ENCODE measurements around the gene TRIM37.

TRIM37 gene

GRCh38 chr17:59074494-59074893, 32.2 kb downstream of the TRIM37 start:
- no peak overlapping the region for H3K4me3 ChIP-seq (ENCODE audit: control insufficient read depth, low read depth, low read length)
- DNase-seq (ENCODE audit: low read depth), result peak; percentile 18
- TF ChIP-seq CTCF (IDR thresholded peaks at IDR 0.05; ENCODE audit: control insufficient read depth, insufficient read depth, low read depth, low read length, missing control alignments), result no peak

- DNase-seq (ENCODE audit: low read depth), result no peak
- no peak for TF ChIP-seq CTCF (IDR thresholded peaks at IDR 0.05; ENCODE audit: control insufficient read depth, insufficient read depth, low read depth, low read length, missing control alignments)
- H3K4me3 ChIP-seq (ENCODE audit: control insufficient read depth, low read depth, low read length), result no peak overlapping the region
These were observed 32.7 kb downstream of the TRIM37 start for GRCh38 chr17:59073972-59074371.

- TF ChIP-seq CTCF (IDR thresholded peaks at IDR 0.05; ENCODE audit: control insufficient read depth, insufficient read depth, low read depth, low read length, missing control alignments), result no peak
- H3K4me3 ChIP-seq (ENCODE audit: control insufficient read depth, low read depth, low read length), result no peak overlapping the region
- DNase-seq (ENCODE audit: low read depth), result no peak
These were observed 36.8 kb downstream of the TRIM37 start for GRCh38 chr17:59069856-59070255.

GRCh38 chr17:59067756-59068155, 38.9 kb downstream of the TRIM37 start:
- DNase-seq (ENCODE audit: low read depth), result no peak
- H3K4me3 ChIP-seq (ENCODE audit: control insufficient read depth, low read depth, low read length), result no peak overlapping the region
- no peak for TF ChIP-seq CTCF (IDR thresholded peaks at IDR 0.05; ENCODE audit: control insufficient read depth, insufficient read depth, low read depth, low read length, missing control alignments)

GRCh38 chr17:59067340-59067739, 39.3 kb downstream of the TRIM37 start:
- TF ChIP-seq CTCF (IDR thresholded peaks at IDR 0.05; ENCODE audit: control insufficient read depth, insufficient read depth, low read depth, low read length, missing control alignments), result no peak
- no peak overlapping the region for H3K4me3 ChIP-seq (ENCODE audit: control insufficient read depth, low read depth, low read length)
- no peak for DNase-seq (ENCODE audit: low read depth)

- DNase-seq (ENCODE audit: low read depth), result no peak
- TF ChIP-seq CTCF (IDR thresholded peaks at IDR 0.05; ENCODE audit: control insufficient read depth, insufficient read depth, low read depth, low read length, missing control alignments), result no peak
- H3K4me3 ChIP-seq (ENCODE audit: control insufficient read depth, low read depth, low read length), result no peak overlapping the region
These were observed 44.2 kb downstream of the TRIM37 start for GRCh38 chr17:59062509-59062908.

GRCh38 chr17:59056857-59057256, 49.8 kb downstream of the TRIM37 start:
- DNase-seq (ENCODE audit: low read depth), result no peak
- TF ChIP-seq CTCF (IDR thresholded peaks at IDR 0.05; ENCODE audit: control insufficient read depth, insufficient read depth, low read depth, low read length, missing control alignments), result no peak
- H3K4me3 ChIP-seq (ENCODE audit: control insufficient read depth, low read depth, low read length), result no peak overlapping the region
